B cell (primary cell): ENCODE measurements around the gene ZNG1B. TPM values are rescaled to one million over a fixed set of nuclear protein-coding genes. Genes with fewer than 3 reads are reported as not detected.
A peak's percentile ranks its signal among the peaks of the same experiment; 100 is the strongest.
"Not testable (repeated sequence)": the region's sequence is repeated elsewhere in the genome, so short reads cannot be mapped to it uniquely, and the experiment has no call there.

Source experiments
- ATAC-seq: fragments of 200-7000 bp; cut with Tn5 transposase; one replicate; pipeline ENCODE4 v1.10.0; 2021; ENCODE audit warnings: low read depth, mild to moderate bottlenecking, moderate number of reproducible peaks, moderate library complexity
- CTCF ChIA-PET: fragments of 350-600 bp; sonication (Branson Sonifier 250); formaldehyde crosslinking; loops from one replicate; lab custom pipeline; 2021; ENCODE audit warnings: antibody characterized with exemption, inconsistent platforms; lab: Charles Lee
- POLR2A ChIA-PET: fragments of 350-600 bp; sonication (Branson Sonifier 250); formaldehyde crosslinking; loops from one replicate; lab custom pipeline; 2021; ENCODE audit warnings: antibody characterized with exemption; lab: Charles Lee
- DNase-seq: peaks from one replicate; pipeline ENCODE4 v3.0.0; 2013
- H2AFZ ChIP-seq: 2 replicates; pipeline ENCODE4 v1.6.1; 2012; ENCODE audit warnings: mild to moderate bottlenecking, low read depth, low read length; ENCODE audit not compliant: insufficient read depth, poor library complexity, severe bottlenecking
- H3K27ac ChIP-seq, 2 donors: 1 replicate in 1 of 2; 2 replicates in 1 of 2; pipeline ENCODE4 v1.5.1; 2012 to 2013; ENCODE audit warnings: low read length in 2 of 2, mild to moderate bottlenecking in 2 of 2, moderate library complexity in 1 of 2
- H3K27me3 ChIP-seq, 4 experiments: fragments of 200-600 bp in 1 of 4; sonication (generic) in 1 of 4; replicated peaks in 1 of 4; 1 replicate in 2 of 4; 2 replicates in 2 of 4; pipeline versions ENCODE4 v1.6.1 to v1.7.0; 2013 to 2016; ENCODE audit warnings: low read length in 3 of 4, mild to moderate bottlenecking in 2 of 4, mixed read lengths in 1 of 4, moderate library complexity in 1 of 4; ENCODE audit not compliant: insufficient read depth in 4 of 4, control insufficient read depth in 3 of 4; ENCODE audit errors: control extremely low read depth in 1 of 4
- H3K36me3 ChIP-seq, 2 experiments: replicated peaks in 1 of 2; 1 replicate in 1 of 2; 2 replicates in 1 of 2; pipeline versions ENCODE4 v1.6.1 to v1.7.1; 2013; ENCODE audit warnings: low read length in 1 of 2; ENCODE audit not compliant: insufficient read depth in 2 of 2, control insufficient read depth in 1 of 2; ENCODE audit errors: control extremely low read depth in 1 of 2, extremely low read depth in 1 of 2
- H3K4me1 ChIP-seq, 2 donors: fragments of 200-600 bp in 1 of 2; sonication (generic) in 1 of 2; 1 replicate in 1 of 2; 2 replicates in 1 of 2; pipeline versions ENCODE4 v1.5.1 to v1.6.1; 2013 to 2017; ENCODE audit warnings: low read length in 2 of 2; ENCODE audit not compliant: control insufficient read depth in 2 of 2, insufficient read depth in 2 of 2
- H3K4me2 ChIP-seq: replicated peaks from 2 replicates; pipeline ENCODE3; 2012; ENCODE audit warnings: mild to moderate bottlenecking, low read depth, low read length; ENCODE audit not compliant: poor library complexity, severe bottlenecking
- H3K4me3 ChIP-seq, 5 experiments: fragments of 200-600 bp in 1 of 5; sonication (generic) in 1 of 5; 1 replicate in 3 of 5; 2 replicates in 2 of 5; pipeline versions ENCODE4 v1.5.1 to v1.7.0; 2011 to 2016; ENCODE audit warnings: low read length in 4 of 5, mild to moderate bottlenecking in 4 of 5, low read depth in 2 of 5, control low read depth in 1 of 5, moderate library complexity in 1 of 5; ENCODE audit not compliant: insufficient read depth in 1 of 5; ENCODE audit errors: control extremely low read depth in 1 of 5, extremely low read depth in 1 of 5
- H3K79me2 ChIP-seq: fragments of 200-600 bp; sonication (generic); one replicate; pipeline ENCODE4 v1.6.0; 2016; ENCODE audit warnings: low read length; ENCODE audit not compliant: control insufficient read depth, insufficient read depth
- H3K9ac ChIP-seq: fragments of 200-600 bp; sonication (generic); 2 replicates; pipeline ENCODE4 v1.6.1; 2017; ENCODE audit warnings: mild to moderate bottlenecking, low read length, moderate library complexity
- H3K9me3 ChIP-seq, 3 donors: one replicate each; pipeline versions ENCODE4 v1.6.1 to v1.7.1; 2013; ENCODE audit warnings: low read length in 2 of 3; ENCODE audit not compliant: control insufficient read depth in 2 of 3, insufficient read depth in 1 of 3; ENCODE audit errors: control extremely low read depth in 1 of 3
- H4K20me1 ChIP-seq: 2 replicates; pipeline ENCODE4 v1.6.0; 2012; ENCODE audit warnings: mild to moderate bottlenecking, low read length; ENCODE audit not compliant: insufficient read depth, control insufficient read depth, poor library complexity, severe bottlenecking
- H3K27ac Mint-ChIP-seq: one replicate; pipeline ENCODE4 v1.8.0; 2021; ENCODE audit warnings: mixed read lengths
- H3K27me3 Mint-ChIP-seq: one replicate; pipeline ENCODE4 v1.8.0; 2021; ENCODE audit warnings: mixed read lengths
- H3K4me1 Mint-ChIP-seq: one replicate; pipeline ENCODE4 v1.8.0; 2021; ENCODE audit warnings: mixed read lengths
- H3K4me3 Mint-ChIP-seq: one replicate; pipeline ENCODE4 v1.8.0; 2021; ENCODE audit warnings: mixed read lengths
- H3K9me3 Mint-ChIP-seq: one replicate; pipeline ENCODE4 v1.8.0; 2022; ENCODE audit warnings: mixed read lengths; ENCODE audit not compliant: insufficient read depth
- WGBS: methylation state at CpG from one replicate; pipeline ENCODE4 v1.1.5; 2013; ENCODE audit warnings: missing lambda C conversion rate; ENCODE audit not compliant: insufficient coverage; 5-methylcytosine and 5-hydroxymethylcytosine counted together
- intact Hi-C: fragments of 100-400 bp; cut with micrococcal nuclease; formaldehyde crosslinking; loops from one replicate; pipeline ENCODE4 v1.10.0; 2022
- polyA plus RNA-seq: library from polyadenylated mRNA; depleted of rRNA; stranded (reverse); fragments of >200 nt; gene quantifications from 2 replicates; pipeline ENCODE4 v1.2.3, GENCODE V29; 2012
- total RNA-seq, 2 donors: library from RNA; stranded (reverse); fragments of 120-200 nt in 1 of 2; gene quantifications; 1 replicate in 1 of 2; 2 replicates in 1 of 2; pipeline versions ENCODE4 v1.2.3 to v1.2.4, GENCODE V29; 2013 to 2022

ZNG1B gene
- total and polyA plus RNA-seq, 2 donors (not counting 1 experiment from before 2014, with no cell fraction given): 24.5 to 46.8 TPM

DNA sequence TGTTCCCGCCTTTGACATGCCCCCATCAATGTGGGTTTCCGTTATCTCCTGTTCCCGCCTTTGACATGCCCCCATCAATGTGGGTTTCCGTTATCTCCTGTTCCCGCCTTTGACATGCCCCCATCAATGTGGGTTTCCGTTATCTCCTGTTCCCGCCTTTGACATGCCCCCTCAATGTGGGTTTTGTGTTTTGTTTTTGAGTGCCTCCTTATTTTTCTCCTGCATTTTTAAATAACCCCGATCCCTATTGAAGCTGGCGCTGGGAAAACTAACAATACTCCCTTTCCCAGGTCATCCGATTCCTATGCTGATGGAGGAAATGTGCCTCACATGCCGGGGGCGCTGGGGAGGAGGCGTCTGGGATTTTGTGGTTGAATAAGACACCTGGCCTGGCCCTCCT lies 59.0 kb downstream of the ZNG1B start:
- H3K9me3 ChIP-seq, ATAC-seq, CTCF ChIA-PET, H3K4me3 ChIP-seq, H3K79me2 ChIP-seq, H3K9ac ChIP-seq, H3K4me2 ChIP-seq, H3K27me3 Mint-ChIP-seq, H3K27ac Mint-ChIP-seq, H3K4me3 Mint-ChIP-seq, H3K9me3 Mint-ChIP-seq, H3K4me1 ChIP-seq, H3K36me3 ChIP-seq, H3K4me1 Mint-ChIP-seq, POLR2A ChIA-PET, H2AFZ ChIP-seq, H3K27ac ChIP-seq, intact Hi-C loops, H4K20me1 ChIP-seq, DNase-seq: not testable (repeated sequence)
- peaks cover 0 to 13% (median 2%) of the 10 kb centered on the region in 4 experiments for H3K27me3 ChIP-seq
- no CpG with 5 or more reads among the region's 13 CpGs for WGBS

GRCh38 chr2:113498365-113498764 lies 60.9 kb downstream of the ZNG1B start, which contains the start of gene FOXD4L1:
Gene FOXD4L1, plus strand, starts transcription at chr2:113498665. Its CDS starts 592 bp downstream, at chr2:113499257.
- H3K4me3 Mint-ChIP-seq, H3K27me3 Mint-ChIP-seq, H3K9ac ChIP-seq, H4K20me1 ChIP-seq, H3K9me3 Mint-ChIP-seq, CTCF ChIA-PET, H3K4me2 ChIP-seq, H3K27ac ChIP-seq, intact Hi-C loops, H3K9me3 ChIP-seq, H3K4me3 ChIP-seq, H2AFZ ChIP-seq, POLR2A ChIA-PET, H3K27ac Mint-ChIP-seq, H3K79me2 ChIP-seq, DNase-seq, H3K36me3 ChIP-seq, H3K4me1 Mint-ChIP-seq, ATAC-seq: not testable (repeated sequence)
- WGBS: no CpG with 5 or more reads among the region's 4 CpGs
- Histone ChIP-seq H3K27me3 (peaks cover 0 to 29% (median 6%) of the 10 kb centered on the region in 4 experiments), H3K4me1 (peaks cover 9 to 21% of the 10 kb centered on the region in 2 donors)

- POLR2A ChIA-PET, H3K4me3 Mint-ChIP-seq, H3K27me3 Mint-ChIP-seq, H2AFZ ChIP-seq, H3K9me3 ChIP-seq, H3K36me3 ChIP-seq, H3K4me1 Mint-ChIP-seq, CTCF ChIA-PET, H3K9ac ChIP-seq, H3K79me2 ChIP-seq, H4K20me1 ChIP-seq, H3K4me3 ChIP-seq, H3K4me2 ChIP-seq, H3K27ac ChIP-seq, H3K27ac Mint-ChIP-seq, ATAC-seq, intact Hi-C loops, H3K9me3 Mint-ChIP-seq: not testable (repeated sequence)
- peak; percentile 27 for DNase-seq
- H3K4me1 ChIP-seq: peaks cover 14 to 26% of the 10 kb centered on the region in 2 donors
- peaks cover 0 to 36% (median 8%) of the 10 kb centered on the region in 4 experiments for H3K27me3 ChIP-seq
- WGBS: 2% methylated on average over 29 of the region's 62 CpGs
These were observed 61.8 kb downstream of the ZNG1B start for GRCh38 chr2:113499019-113499885.
